GM23338 (cell line): Measurements from ENCODE around the gene CASP2. TPM values are rescaled to one million over a fixed set of nuclear protein-coding genes. Genes with fewer than 3 reads are reported as not detected.

Source experiments
- ATAC-seq: fragments of 200-7000 bp; cut with Tn5 transposase; 3 replicates; pipeline ENCODE4 v1.9.1; 2020
- DNase-seq: peaks from one replicate; pipeline ENCODE4 v3.0.0-alpha.2; 2015; ENCODE audit warnings: low spot score
- H2AFZ ChIP-seq: fragments of 200-600 bp; sonication (generic); 2 replicates; pipeline ENCODE4 v1.8.0; 2016; ENCODE audit warnings: antibody characterized with exemption, mild to moderate bottlenecking, moderate library complexity
- H3F3A ChIP-seq: fragments of 200-600 bp; sonication (generic); replicated peaks from 2 replicates; pipeline ENCODE4 v1.8.0; 2017; ENCODE audit warnings: antibody characterized with exemption, mixed run types, low read depth
- H3K27ac ChIP-seq: fragments of 200-600 bp; sonication (generic); 2 replicates; pipeline ENCODE4 v1.6.1; 2016; ENCODE audit warnings: low read depth
- H3K27me3 ChIP-seq: fragments of 200-600 bp; sonication (generic); 2 replicates; pipeline ENCODE4 v1.8.0; 2016; ENCODE audit warnings: mild to moderate bottlenecking, mixed run types, moderate library complexity; ENCODE audit not compliant: insufficient read depth
- H3K36me3 ChIP-seq: fragments of 200-600 bp; sonication (generic); 2 replicates; pipeline ENCODE4 v1.8.0; 2016; ENCODE audit warnings: mild to moderate bottlenecking; ENCODE audit not compliant: insufficient read depth
- H3K4me1 ChIP-seq: fragments of 200-600 bp; sonication (generic); 2 replicates; pipeline ENCODE4 v1.8.0; 2016; ENCODE audit warnings: mild to moderate bottlenecking, moderate library complexity; ENCODE audit not compliant: insufficient read depth
- H3K4me2 ChIP-seq: fragments of 200-600 bp; sonication (generic); 2 replicates; pipeline ENCODE4 v1.7.1; 2017; ENCODE audit warnings: mixed run types
- H3K4me3 ChIP-seq: fragments of 200-600 bp; sonication (generic); 2 replicates; pipeline ENCODE4 v1.6.1; 2016; ENCODE audit warnings: mixed run types
- H3K79me2 ChIP-seq: fragments of 200-600 bp; sonication (generic); replicated peaks from 2 replicates; pipeline ENCODE4 v1.8.0; 2017; ENCODE audit warnings: mild to moderate bottlenecking; ENCODE audit not compliant: insufficient read depth
- H3K9me2 ChIP-seq: fragments of 200-600 bp; sonication (generic); 2 replicates; pipeline ENCODE4 v1.8.0; 2017; ENCODE audit not compliant: insufficient read depth
- H4K20me1 ChIP-seq: fragments of 200-600 bp; sonication (generic); replicated peaks from 2 replicates; pipeline ENCODE4 v1.8.0; 2017; ENCODE audit warnings: mild to moderate bottlenecking; ENCODE audit not compliant: insufficient read depth
- H3K27ac Mint-ChIP-seq: 2 replicates; pipeline ENCODE4 v1.8.0; 2020; ENCODE audit warnings: inconsistent platforms, mild to moderate bottlenecking, moderate library complexity, mixed read lengths
- H3K27me3 Mint-ChIP-seq: 3 replicates; pipeline ENCODE4 v1.8.0; 2022; ENCODE audit warnings: low read depth, mild to moderate bottlenecking, moderate library complexity, mixed read lengths, inconsistent platforms; ENCODE audit not compliant: insufficient read depth, poor library complexity
- H3K36me3 Mint-ChIP-seq: 3 replicates; pipeline ENCODE4 v1.8.0; 2021; ENCODE audit warnings: low read depth, mild to moderate bottlenecking, inconsistent platforms, moderate library complexity, mixed read lengths
- H3K4me1 Mint-ChIP-seq: 3 replicates; pipeline ENCODE4 v1.8.0; 2020; ENCODE audit warnings: mild to moderate bottlenecking, inconsistent platforms, mixed read lengths
- H3K4me3 Mint-ChIP-seq: 3 replicates; pipeline ENCODE4 v1.8.0; 2021; ENCODE audit warnings: moderate library complexity, mild to moderate bottlenecking, inconsistent platforms, mixed read lengths
- H3K9me3 Mint-ChIP-seq: 3 replicates; pipeline ENCODE4 v1.8.0; 2020; ENCODE audit warnings: moderate library complexity, mild to moderate bottlenecking, inconsistent platforms, mixed read lengths
- CREB1 ChIP-seq: fragments of 250-450 bp; sonication (Bioruptor Pico); IDR thresholded peaks from 2 replicates; pipeline ENCODE4 v1.5.0; 2020; ENCODE audit warnings: low read depth, mild to moderate bottlenecking, moderate library complexity
- CTCF ChIP-seq, 2 experiments: fragments of 200-600 bp in 1 of 2; sonication (generic) in 1 of 2; conservative IDR thresholded peaks; 2 replicates each; pipeline versions ENCODE4 v1.5.1 to v1.6.1; 2016 to 2017; ENCODE audit warnings: antibody characterized with exemption in 2 of 2, low read depth in 2 of 2, mild to moderate bottlenecking in 2 of 2, moderate library complexity in 1 of 2
- ETS1 ChIP-seq: IDR thresholded peaks from 2 replicates; pipeline ENCODE4 v1.6.1; 2016; ENCODE audit warnings: antibody characterized with exemption
- EZH2 ChIP-seq: fragments of 200-600 bp; sonication (generic); IDR thresholded peaks from one replicate; pipeline ENCODE4 v1.8.0; 2017; ENCODE audit warnings: antibody characterized with exemption, mild to moderate bottlenecking, low read depth; ENCODE audit not compliant: unreplicated experiment
- JUNB ChIP-seq: IDR thresholded peaks from one replicate; pipeline ENCODE4 v1.6.1; 2016; ENCODE audit warnings: antibody characterized with exemption; ENCODE audit not compliant: unreplicated experiment
- NANOG ChIP-seq: IDR thresholded peaks from 2 replicates; pipeline ENCODE4 v1.6.1; 2016; ENCODE audit warnings: antibody characterized with exemption, borderline replicate concordance
- ZNF114 ChIP-seq: fragments of 250-450 bp; sonication (Bioruptor Pico); IDR thresholded peaks from 2 replicates; pipeline ENCODE4 v1.5.0; 2020; ENCODE audit warnings: mild to moderate bottlenecking, moderate library complexity
- ZNF331 ChIP-seq: fragments of 250-450 bp; sonication (Bioruptor Pico); IDR thresholded peaks from 2 replicates; pipeline ENCODE4 v1.5.0; 2020; ENCODE audit warnings: low read depth, mild to moderate bottlenecking, moderate library complexity
- ZNF462 ChIP-seq: fragments of 250-450 bp; sonication (Bioruptor Pico); IDR thresholded peaks from 2 replicates; pipeline ENCODE4 v1.5.0; 2020; ENCODE audit warnings: mild to moderate bottlenecking, moderate library complexity
- polyA plus RNA-seq: library from polyadenylated mRNA; unstranded; fragments of >200 nt; fragmentation: Nextera tagmentation; extraction: Ambion mirVana; gene quantifications from 2 replicates; pipeline ENCODE4 v1.2.1, GENCODE V29; 2016
- total RNA-seq: library from RNA; depleted of rRNA; stranded (reverse); fragments of >200 nt; shearing (Covaris generic); gene quantifications from 2 replicates; pipeline ENCODE4 v1.2.3, GENCODE V29; 2014

CASP2 gene
- total and polyA plus RNA-seq, 2 experiments from 2014 or later, result 17.7 to 21.8 TPM

- Mint-ChIP-seq H3K36me3 (peaks cover 57% of the 10 kb centered on the region), H3K4me3 (no peak overlapping the region)
- no peak for TF ChIP-seq EZH2
- no peak for TF ChIP-seq CREB1 (CRISPR knock-in tag)
- no peak for TF ChIP-seq ZNF462
Observed at GRCh38 chr7:143308632-143309031, 20.5 kb downstream of the CASP2 start.

GRCh38 chr7:143314127-143314526 lies 26.0 kb downstream of the CASP2 start:
- ATAC-seq (no peak), DNase-seq (no peak)
- H4K20me1 ChIP-seq, result no peaks in the 10 kb centered on the region
- no peaks in the 10 kb centered on the region for H3F3A ChIP-seq
- no peaks in the 10 kb centered on the region; the same call in 2 of the 3 replicates for H3K9me3 Mint-ChIP-seq
- peaks cover 11% of the 10 kb centered on the region for H3K27me3 Mint-ChIP-seq
- H2AFZ ChIP-seq, result no peak overlapping the region
- H3K4me3 Mint-ChIP-seq, result no peak overlapping the region
- no peak overlapping the region for H3K4me2 ChIP-seq
- peaks cover 4% of the 10 kb centered on the region; the same call in 2 of the 3 replicates for H3K4me1 Mint-ChIP-seq
- no peak overlapping the region for H3K27ac ChIP-seq
- no peak overlapping the region for H3K4me3 ChIP-seq
- no peaks in the 10 kb centered on the region for H3K36me3 ChIP-seq
- no peaks in the 10 kb centered on the region for H3K9me2 ChIP-seq
- peaks cover 4% of the 10 kb centered on the region; the same call in 2 of the 3 replicates for H3K36me3 Mint-ChIP-seq
- no peaks in the 10 kb centered on the region for H3K27me3 ChIP-seq
- no peaks in the 10 kb centered on the region for H3K79me2 ChIP-seq
- no peak overlapping the region for H3K27ac Mint-ChIP-seq
- no peaks in the 10 kb centered on the region for H3K4me1 ChIP-seq
- TF ChIP-seq ETS1 (no peak), ZNF114 (CRISPR knock-in tag) (no peak), CREB1 (CRISPR knock-in tag) (no peak), EZH2 (no peak), CTCF (conservative IDR thresholded peaks at IDR 0.05; ENCODE audit: low read depth in 2 of 2) (no peak), NANOG (no peak), ZNF331 (no peak), JUNB (no peak)

More at GRCh38 chr7:143308632-143309031, 20.5 kb downstream of the CASP2 start:
- Histone ChIP-seq H3K4me2 (no peak overlapping the region), H3K79me2 (no peaks in the 10 kb centered on the region; the same call in 1 of the 2 replicates), H3K27me3 (no peaks in the 10 kb centered on the region), H4K20me1 (peaks cover 7% of the 10 kb centered on the region), H3K27ac (no peak overlapping the region), H3K4me3 (no peak overlapping the region), H3K9me2 (no peaks in the 10 kb centered on the region), H3K4me1 (no peaks in the 10 kb centered on the region), H3F3A (0 out of 2 replicates have a peak, but pooled peaks cover 3% of the 10 kb centered on the region), H2AFZ (no peak overlapping the region), H3K36me3 (peaks cover 39% of the 10 kb centered on the region)
- no peaks in the 10 kb centered on the region; the same call in 2 of the 3 replicates for H3K9me3 Mint-ChIP-seq
- DNase-seq (no peak), ATAC-seq (no peak)
- H3K27me3 Mint-ChIP-seq, result peaks cover 5% of the 10 kb centered on the region
- no peak overlapping the region for H3K27ac Mint-ChIP-seq
- no peaks in the 10 kb centered on the region for H3K4me1 Mint-ChIP-seq
